ENCODE results near the gene SORCS2.

SORCS2 gene

GRCh38 chr4:7224878-7225533 lies 32.7 kb downstream of the SORCS2 start:
- Histone ChIP-seq H3K4me3 (ENCODE audit: low read length in 2 of 2) (no peak overlapping the region), H3K4me1 (ENCODE audit: control insufficient read depth, insufficient read depth, low read length) (no peaks in the 10 kb centered on the region), H3K27ac (ENCODE audit: low read length) (no peak overlapping the region), H3K27me3 (ENCODE audit: control insufficient read depth in 1 of 2, insufficient read depth in 2 of 2, low read length in 2 of 2) (no peaks in the 10 kb centered on the region), H3K9ac (ENCODE audit: low read length in 2 of 2) (no peak overlapping the region), H3K36me3 (ENCODE audit: control insufficient read depth in 2 of 2, insufficient read depth in 2 of 2, low read length in 2 of 2) (no peaks in the 10 kb centered on the region), H3K9me3 (ENCODE audit: control insufficient read depth in 2 of 2, low read length in 2 of 2) (no peaks in the 10 kb centered on the region)

DNA sequence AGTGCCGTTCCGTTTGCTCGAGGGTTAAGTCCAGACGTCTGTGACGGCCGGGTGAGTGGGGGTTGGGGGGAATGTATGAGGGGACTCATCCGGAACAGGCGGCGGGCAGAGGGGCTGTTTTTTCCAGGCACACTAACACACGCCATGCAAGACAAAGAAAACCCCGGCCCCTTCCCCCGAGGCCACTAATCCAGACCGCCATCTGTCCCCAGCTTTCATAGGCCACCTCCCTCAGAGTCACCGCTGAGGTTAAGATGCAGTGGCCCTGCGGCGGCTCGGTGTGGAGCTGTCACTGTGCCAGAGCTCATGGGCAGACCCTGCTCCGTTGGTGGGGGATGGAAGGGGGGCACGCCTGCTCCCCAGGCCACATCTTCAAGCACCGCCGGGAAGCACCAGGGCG lies 34.1 kb downstream of the SORCS2 start:
- Histone ChIP-seq H3K9me3 (ENCODE audit: control insufficient read depth in 2 of 2, low read length in 2 of 2) (no peaks in the 10 kb centered on the region), H3K27ac (ENCODE audit: low read length) (no peak overlapping the region), H3K36me3 (ENCODE audit: control insufficient read depth in 2 of 2, insufficient read depth in 2 of 2, low read length in 2 of 2) (no peaks in the 10 kb centered on the region), H3K9ac (ENCODE audit: low read length in 2 of 2) (no peak overlapping the region), H3K4me3 (ENCODE audit: low read length in 2 of 2) (no peak overlapping the region), H3K4me1 (ENCODE audit: control insufficient read depth, insufficient read depth, low read length) (no peaks in the 10 kb centered on the region), H3K27me3 (ENCODE audit: control insufficient read depth in 1 of 2, insufficient read depth in 2 of 2, low read length in 2 of 2) (no peaks in the 10 kb centered on the region)

DNA sequence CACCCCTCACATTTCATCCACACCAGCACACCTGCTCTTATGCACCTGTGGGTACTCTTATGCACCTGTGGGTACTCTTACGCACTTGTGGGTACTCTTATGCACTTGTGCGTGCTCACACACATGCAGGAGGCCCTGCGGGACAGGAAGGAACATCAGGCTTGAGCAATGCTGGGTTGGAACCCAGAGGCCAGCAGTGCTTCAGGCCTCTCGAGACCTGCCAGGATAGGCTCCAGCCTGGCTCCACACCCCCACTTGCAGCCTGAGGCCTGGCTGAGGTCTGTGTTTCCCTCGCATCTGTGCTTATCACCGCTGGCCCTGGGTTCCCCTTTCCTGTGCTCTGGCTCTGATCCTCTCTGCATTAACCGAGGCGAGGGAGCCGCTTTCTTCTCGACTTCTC lies 34.7 kb downstream of the SORCS2 start:
- Histone ChIP-seq H3K4me1 (ENCODE audit: control insufficient read depth, insufficient read depth, low read length) (no peaks in the 10 kb centered on the region), H3K27me3 (ENCODE audit: control insufficient read depth in 1 of 2, insufficient read depth in 2 of 2, low read length in 2 of 2) (no peaks in the 10 kb centered on the region), H3K27ac (ENCODE audit: low read length) (no peak overlapping the region)

DNA sequence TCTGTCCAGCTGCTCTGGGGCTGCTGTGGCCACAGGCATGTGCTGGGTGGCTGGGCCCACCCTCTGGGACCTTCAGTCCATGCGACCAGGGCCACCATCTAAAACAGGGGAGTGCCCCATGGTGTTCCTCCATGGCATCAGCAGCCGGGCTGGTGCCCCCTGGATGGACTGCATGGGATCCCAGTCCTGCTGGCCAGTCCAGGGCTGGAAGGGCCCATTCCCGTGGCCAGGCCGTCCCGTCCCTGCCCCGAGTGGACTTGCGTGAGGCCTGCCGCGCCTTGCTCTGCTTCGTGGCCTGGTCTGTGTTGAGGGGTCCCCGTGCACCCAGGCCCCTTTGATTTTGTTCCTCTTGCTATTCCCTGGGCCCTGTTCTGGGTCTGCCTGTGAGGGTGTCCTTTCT lies 36.4 kb downstream of the SORCS2 start:
- no peaks in the 10 kb centered on the region for H3K4me1 ChIP-seq (ENCODE audit: control insufficient read depth, insufficient read depth, low read length)

More for the DNA sequence above, 34.7 kb downstream of the SORCS2 start:
- Histone ChIP-seq H3K9me3 (ENCODE audit: control insufficient read depth in 2 of 2, low read length in 2 of 2) (no peaks in the 10 kb centered on the region), H3K4me3 (ENCODE audit: low read length in 2 of 2) (no peak overlapping the region), H3K9ac (ENCODE audit: low read length in 2 of 2) (no peak overlapping the region), H3K36me3 (ENCODE audit: control insufficient read depth in 2 of 2, insufficient read depth in 2 of 2, low read length in 2 of 2) (no peaks in the 10 kb centered on the region)

GRCh38 chr4:7232061-7232650 lies 39.8 kb downstream of the SORCS2 start:
- no peak overlapping the region for H3K27ac ChIP-seq (ENCODE audit: low read length)
- H3K9ac ChIP-seq (ENCODE audit: low read length in 2 of 2): no peak overlapping the region
- H3K27me3 ChIP-seq (ENCODE audit: control insufficient read depth in 1 of 2, insufficient read depth in 2 of 2, low read length in 2 of 2): no peaks in the 10 kb centered on the region
- H3K4me3 ChIP-seq (ENCODE audit: low read length in 2 of 2): no peak overlapping the region
- H3K9me3 ChIP-seq (ENCODE audit: control insufficient read depth in 2 of 2, low read length in 2 of 2): no peaks in the 10 kb centered on the region
- H3K36me3 ChIP-seq (ENCODE audit: control insufficient read depth in 2 of 2, insufficient read depth in 2 of 2, low read length in 2 of 2): no peaks in the 10 kb centered on the region
- peaks cover 8% of the 10 kb centered on the region for H3K4me1 ChIP-seq (ENCODE audit: control insufficient read depth, insufficient read depth, low read length)

More for the DNA sequence above, 36.4 kb downstream of the SORCS2 start:
- no peaks in the 10 kb centered on the region for H3K36me3 ChIP-seq (ENCODE audit: control insufficient read depth in 2 of 2, insufficient read depth in 2 of 2, low read length in 2 of 2)
- no peak overlapping the region for H3K27ac ChIP-seq (ENCODE audit: low read length)
- H3K27me3 ChIP-seq (ENCODE audit: control insufficient read depth in 1 of 2, insufficient read depth in 2 of 2, low read length in 2 of 2): no peaks in the 10 kb centered on the region
- no peak overlapping the region for H3K9ac ChIP-seq (ENCODE audit: low read length in 2 of 2)
- no peak overlapping the region for H3K4me3 ChIP-seq (ENCODE audit: low read length in 2 of 2)
- H3K9me3 ChIP-seq (ENCODE audit: control insufficient read depth in 2 of 2, low read length in 2 of 2): no peaks in the 10 kb centered on the region

DNA sequence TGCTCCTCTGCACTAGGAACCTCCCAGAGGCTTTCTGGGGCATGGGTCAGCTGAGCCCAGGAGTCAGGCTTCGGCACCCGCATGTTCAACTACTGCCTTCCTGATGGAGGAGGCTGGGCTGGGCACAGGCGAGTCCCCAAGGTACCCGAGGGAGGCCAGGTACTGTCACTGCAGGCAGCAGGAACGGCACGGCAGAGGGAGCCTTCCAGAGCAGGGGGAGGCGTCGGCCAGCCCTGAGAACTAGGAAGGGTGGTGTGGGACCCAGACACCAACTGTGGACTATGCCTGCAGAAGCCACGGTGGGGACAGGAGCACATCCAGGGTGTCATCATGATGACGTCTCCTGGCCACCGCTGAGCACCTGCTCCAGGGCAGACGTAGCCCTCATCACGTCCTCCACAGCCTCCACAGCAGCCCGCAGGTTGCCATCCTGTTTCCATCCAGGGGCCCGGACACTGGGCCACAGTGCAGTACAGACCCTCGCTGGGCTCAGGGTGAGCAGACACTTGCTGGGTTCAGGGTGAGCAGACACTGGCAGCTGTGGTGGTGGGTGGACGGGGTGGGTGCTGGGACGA lies 40.8 kb downstream of the SORCS2 start:
- H3K9ac ChIP-seq (ENCODE audit: low read length in 2 of 2): no peak overlapping the region
- H3K36me3 ChIP-seq (ENCODE audit: control insufficient read depth in 2 of 2, insufficient read depth in 2 of 2, low read length in 2 of 2): no peaks in the 10 kb centered on the region
- H3K4me3 ChIP-seq (ENCODE audit: low read length in 2 of 2): no peak overlapping the region
- no peaks in the 10 kb centered on the region for H3K9me3 ChIP-seq (ENCODE audit: control insufficient read depth in 2 of 2, low read length in 2 of 2)
- no peak overlapping the region for H3K27ac ChIP-seq (ENCODE audit: low read length)
- no peaks in the 10 kb centered on the region for H3K27me3 ChIP-seq (ENCODE audit: control insufficient read depth in 1 of 2, insufficient read depth in 2 of 2, low read length in 2 of 2)
- H3K4me1 ChIP-seq (ENCODE audit: control insufficient read depth, insufficient read depth, low read length): peaks cover 12% of the 10 kb centered on the region

DNA sequence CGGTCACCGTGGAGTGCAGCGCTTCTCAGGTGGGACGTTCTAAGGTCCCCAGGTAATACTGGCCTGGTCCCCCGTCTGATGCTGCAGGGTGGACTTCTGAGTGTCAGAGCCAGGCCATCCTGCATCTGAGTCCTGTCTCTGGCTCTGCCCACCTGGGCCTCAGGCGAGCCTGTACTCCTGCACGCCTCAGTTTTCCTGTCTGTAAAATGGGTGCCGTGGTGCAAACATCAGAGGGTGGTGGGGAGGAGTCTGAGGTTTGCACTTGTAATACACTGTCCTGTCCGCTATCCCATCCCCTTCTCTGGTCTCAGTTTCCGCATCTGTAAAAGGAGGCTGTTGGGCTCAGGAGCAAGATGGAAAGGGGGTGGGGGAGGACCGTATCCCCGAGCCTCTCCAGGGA lies 41.3 kb downstream of the SORCS2 start:
- no peak overlapping the region for H3K27ac ChIP-seq (ENCODE audit: low read length)
- H3K4me3 ChIP-seq (ENCODE audit: low read length in 2 of 2): no peak overlapping the region
- H3K36me3 ChIP-seq (ENCODE audit: control insufficient read depth in 2 of 2, insufficient read depth in 2 of 2, low read length in 2 of 2): no peaks in the 10 kb centered on the region
- peaks cover 12% of the 10 kb centered on the region for H3K4me1 ChIP-seq (ENCODE audit: control insufficient read depth, insufficient read depth, low read length)
- no peaks in the 10 kb centered on the region for H3K27me3 ChIP-seq (ENCODE audit: control insufficient read depth in 1 of 2, insufficient read depth in 2 of 2, low read length in 2 of 2)
- peaks cover 0 to 4% of the 10 kb centered on the region in 2 donors for H3K9me3 ChIP-seq (ENCODE audit: control insufficient read depth in 2 of 2, low read length in 2 of 2)
- no peak overlapping the region for H3K9ac ChIP-seq (ENCODE audit: low read length in 2 of 2)

DNA sequence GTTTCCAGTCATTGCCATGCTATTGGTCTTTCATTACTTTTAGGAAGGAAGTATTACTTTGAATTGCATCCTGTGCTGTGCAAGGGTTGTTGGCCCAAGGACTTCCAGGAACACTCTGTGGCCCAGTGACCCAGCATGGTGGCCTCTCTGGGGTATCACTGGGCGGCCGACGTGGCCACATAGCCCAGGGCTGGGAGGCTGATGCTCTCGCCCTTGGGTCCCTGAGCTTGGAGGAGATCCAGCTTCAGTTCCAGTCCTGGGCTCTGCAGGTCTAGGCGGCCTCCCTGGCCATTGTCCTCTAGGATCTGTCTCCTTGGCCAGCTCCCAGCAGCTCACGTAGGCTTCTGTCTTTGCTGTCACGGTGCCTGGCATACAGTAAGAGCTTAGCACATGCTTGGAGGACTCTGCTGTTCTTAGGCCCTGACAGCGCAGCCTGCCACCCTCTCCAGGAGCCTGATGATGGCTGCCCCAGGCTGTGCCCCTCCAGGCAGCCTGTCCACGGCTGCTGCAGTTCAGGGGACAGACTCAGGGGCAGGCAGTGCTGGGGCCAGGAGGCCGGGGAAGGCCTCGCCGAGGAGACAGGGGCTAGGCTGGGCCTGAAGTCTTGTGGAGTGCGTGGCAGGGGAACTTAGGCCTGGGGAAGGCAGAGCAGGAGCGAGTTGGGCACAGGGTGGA lies 42.2 kb downstream of the SORCS2 start:
- Histone ChIP-seq H3K27ac (ENCODE audit: low read length) (no peak overlapping the region), H3K9me3 (ENCODE audit: control insufficient read depth in 2 of 2, low read length in 2 of 2) (peaks cover 0 to 7% of the 10 kb centered on the region in 2 donors), H3K36me3 (ENCODE audit: control insufficient read depth in 2 of 2, insufficient read depth in 2 of 2, low read length in 2 of 2) (no peaks in the 10 kb centered on the region), H3K4me3 (ENCODE audit: low read length in 2 of 2) (no peak overlapping the region), H3K9ac (ENCODE audit: low read length in 2 of 2) (no peak overlapping the region), H3K27me3 (ENCODE audit: control insufficient read depth in 1 of 2, insufficient read depth in 2 of 2, low read length in 2 of 2) (no peaks in the 10 kb centered on the region), H3K4me1 (ENCODE audit: control insufficient read depth, insufficient read depth, low read length) (peaks cover 12% of the 10 kb centered on the region)

GRCh38 chr4:7235030-7235380 lies 42.7 kb downstream of the SORCS2 start:
- Histone ChIP-seq H3K27me3 (ENCODE audit: control insufficient read depth in 1 of 2, insufficient read depth in 2 of 2, low read length in 2 of 2) (no peaks in the 10 kb centered on the region), H3K27ac (ENCODE audit: low read length) (no peak overlapping the region), H3K36me3 (ENCODE audit: control insufficient read depth in 2 of 2, insufficient read depth in 2 of 2, low read length in 2 of 2) (no peaks in the 10 kb centered on the region), H3K9ac (ENCODE audit: low read length in 2 of 2) (no peak overlapping the region), H3K4me1 (ENCODE audit: control insufficient read depth, insufficient read depth, low read length) (peaks cover 12% of the 10 kb centered on the region), H3K4me3 (ENCODE audit: low read length in 2 of 2) (no peak overlapping the region), H3K9me3 (ENCODE audit: control insufficient read depth in 2 of 2, low read length in 2 of 2) (peaks cover 0 to 7% of the 10 kb centered on the region in 2 donors)

DNA sequence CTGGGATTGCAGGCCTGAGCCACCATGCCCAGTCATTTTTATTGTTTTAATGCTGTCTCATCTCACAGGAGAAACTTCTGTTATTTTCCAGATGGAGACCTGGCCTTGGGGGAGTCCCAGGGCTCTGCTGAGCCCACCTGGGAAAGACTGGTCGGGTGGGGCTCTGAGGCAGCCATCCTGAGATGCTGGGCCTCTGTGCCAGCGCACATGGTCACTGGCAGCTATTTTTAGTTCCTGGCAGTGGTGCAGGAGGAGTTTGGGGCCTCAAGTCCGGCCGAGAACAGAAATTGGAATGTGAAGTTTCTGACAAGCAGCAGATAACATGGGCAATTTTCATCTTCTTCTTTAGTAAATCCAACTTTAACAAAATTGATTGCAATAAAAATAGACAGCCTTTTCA lies 44.5 kb downstream of the SORCS2 start:
- H3K4me3 ChIP-seq (ENCODE audit: low read length in 2 of 2): no peak overlapping the region
- H3K36me3 ChIP-seq (ENCODE audit: control insufficient read depth in 2 of 2, insufficient read depth in 2 of 2, low read length in 2 of 2): no peaks in the 10 kb centered on the region
- H3K27me3 ChIP-seq (ENCODE audit: control insufficient read depth in 1 of 2, insufficient read depth in 2 of 2, low read length in 2 of 2): no peaks in the 10 kb centered on the region
- peak overlapping the region; percentile 31 for H3K27ac ChIP-seq (ENCODE audit: low read length)
- peaks cover 12% of the 10 kb centered on the region for H3K4me1 ChIP-seq (ENCODE audit: control insufficient read depth, insufficient read depth, low read length)
- no peak overlapping the region for H3K9ac ChIP-seq (ENCODE audit: low read length in 2 of 2)
- H3K9me3 ChIP-seq (ENCODE audit: control insufficient read depth in 2 of 2, low read length in 2 of 2): peaks cover 0 to 7% of the 10 kb centered on the region in 2 donors

DNA sequence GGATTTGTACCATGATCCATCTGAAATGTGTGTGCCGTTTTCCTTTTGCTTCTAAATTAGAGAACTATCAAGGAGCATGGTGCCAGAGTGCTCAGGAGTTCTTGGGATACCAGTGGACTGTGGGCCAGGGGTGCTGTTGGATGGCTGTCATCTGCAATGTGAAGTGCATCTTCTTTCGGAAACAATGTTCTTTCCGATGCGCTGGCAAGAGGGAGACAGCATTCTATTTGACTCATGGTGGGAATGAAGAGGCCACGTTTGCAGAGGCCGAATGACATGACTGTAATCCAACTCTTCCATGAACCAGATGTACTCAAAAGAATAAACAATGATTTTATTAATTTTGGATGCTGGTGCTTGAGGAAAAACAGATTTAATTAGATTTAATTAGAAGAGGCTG lies 45.5 kb downstream of the SORCS2 start:
- no peak overlapping the region for H3K27ac ChIP-seq (ENCODE audit: low read length)
- peaks cover 0 to 7% of the 10 kb centered on the region in 2 donors for H3K9me3 ChIP-seq (ENCODE audit: control insufficient read depth in 2 of 2, low read length in 2 of 2)
- no peak overlapping the region for H3K4me3 ChIP-seq (ENCODE audit: low read length in 2 of 2)
- H3K9ac ChIP-seq (ENCODE audit: low read length in 2 of 2): no peak overlapping the region
- peaks cover 12% of the 10 kb centered on the region for H3K4me1 ChIP-seq (ENCODE audit: control insufficient read depth, insufficient read depth, low read length)
- H3K36me3 ChIP-seq (ENCODE audit: control insufficient read depth in 2 of 2, insufficient read depth in 2 of 2, low read length in 2 of 2): no peaks in the 10 kb centered on the region
- no peaks in the 10 kb centered on the region for H3K27me3 ChIP-seq (ENCODE audit: control insufficient read depth in 1 of 2, insufficient read depth in 2 of 2, low read length in 2 of 2)

All from stomach smooth muscle (tissue), 2 donors.